GM21786 (cell line): ENCODE results near the gene SEMA4B.

ENCODE experiments used
- ATAC-seq: cut with Tn5 transposase; IDR thresholded peaks from one replicate; pipeline ENCODE4 v1.9.1; 2021; ENCODE audit not compliant: unreplicated experiment

The SEMA4B gene

DNA sequence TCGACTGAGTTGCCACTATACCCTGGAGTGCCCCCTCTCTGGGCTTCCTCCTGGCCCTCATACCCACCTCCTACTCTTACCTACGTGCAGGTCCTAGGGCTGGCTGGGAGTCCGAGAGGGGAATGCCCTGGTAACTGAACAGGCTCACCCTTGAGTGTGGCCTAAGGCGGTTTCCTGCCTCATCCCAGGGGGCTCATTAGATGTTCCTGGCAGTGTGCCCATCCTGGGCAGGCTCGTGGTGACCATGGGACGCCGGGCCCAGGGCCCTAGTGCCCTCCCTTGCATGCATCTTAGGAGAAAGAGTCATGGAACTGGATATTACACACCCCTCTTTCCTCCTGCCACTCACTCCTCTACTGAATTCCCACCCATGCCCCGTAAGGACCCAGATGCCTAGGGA is 2.8 kb downstream of the SEMA4B start:
- ATAC-seq: no peak

GRCh38 chr15:90205050-90205848 is 4.1 kb downstream of the SEMA4B start:
- no peak for ATAC-seq

- ATAC-seq: no peak
Observed at GRCh38 chr15:90205886-90206285, 4.8 kb downstream of the SEMA4B start.

- no peak for ATAC-seq
Observed at GRCh38 chr15:90207252-90207651, 6.1 kb downstream of the SEMA4B start.

DNA sequence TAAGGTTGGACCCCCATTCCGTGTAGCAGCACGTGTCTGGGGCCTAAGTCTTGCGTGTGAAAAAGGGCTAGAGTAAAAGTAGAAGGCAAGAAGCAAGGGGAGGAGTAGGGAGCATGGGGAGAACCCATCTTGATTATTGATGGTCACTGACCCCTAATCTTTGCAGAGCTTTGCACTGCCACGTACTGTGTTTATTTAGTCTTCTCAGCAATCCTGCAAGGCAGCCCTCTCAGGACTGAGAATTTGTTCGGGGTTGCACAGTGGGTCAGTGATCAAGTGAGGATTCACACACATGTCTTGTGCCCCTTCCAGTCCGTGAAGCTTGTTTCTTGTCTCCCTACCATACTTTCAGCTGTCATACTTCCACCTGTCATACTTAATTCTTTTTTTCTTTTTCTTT is 7.2 kb downstream of the SEMA4B start:
- ATAC-seq: no peak

DNA sequence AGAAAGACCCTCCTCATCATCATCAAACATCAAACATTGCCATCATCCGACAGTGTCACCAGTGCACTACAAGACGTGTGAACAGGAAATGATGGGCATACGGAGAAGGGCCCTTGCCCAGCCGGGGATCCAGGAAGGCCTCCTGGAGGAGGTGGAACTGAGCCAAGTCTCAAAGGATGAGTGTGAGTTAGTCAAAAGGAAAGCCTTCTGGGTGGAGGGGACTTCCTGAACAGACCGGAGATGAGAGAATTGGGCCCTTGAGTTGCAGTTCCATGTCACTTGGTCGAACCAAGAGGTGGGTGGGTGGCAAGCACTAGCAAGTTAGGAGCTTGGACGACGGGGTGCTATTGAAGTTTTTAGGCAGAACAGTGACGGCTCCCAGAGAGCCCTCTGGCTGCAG is 8.5 kb downstream of the SEMA4B start:
- no peak for ATAC-seq

- ATAC-seq: no peak
Observed at GRCh38 chr15:90210593-90210992, 9.5 kb downstream of the SEMA4B start.

DNA sequence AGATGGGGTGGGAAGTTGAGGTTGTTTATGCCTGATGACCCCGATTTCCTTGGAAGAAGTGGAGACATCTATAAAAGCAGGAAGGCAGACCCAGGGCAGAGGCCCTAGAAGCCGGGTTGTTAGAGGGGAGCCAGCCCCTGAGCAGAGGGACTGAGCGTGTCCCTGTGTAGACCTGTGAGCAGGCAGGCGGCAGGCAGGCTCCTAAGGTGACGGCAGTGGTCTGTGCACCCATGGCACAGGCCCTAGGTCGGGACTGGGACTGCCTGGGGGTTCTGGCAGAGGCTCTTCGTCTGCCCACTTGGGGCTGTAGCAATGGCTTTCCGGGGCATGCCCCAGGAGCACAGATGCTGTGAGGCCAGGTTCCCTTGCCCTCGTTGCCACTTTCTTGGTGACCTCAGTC is 9.9 kb downstream of the SEMA4B start:
- ATAC-seq: no peak

DNA sequence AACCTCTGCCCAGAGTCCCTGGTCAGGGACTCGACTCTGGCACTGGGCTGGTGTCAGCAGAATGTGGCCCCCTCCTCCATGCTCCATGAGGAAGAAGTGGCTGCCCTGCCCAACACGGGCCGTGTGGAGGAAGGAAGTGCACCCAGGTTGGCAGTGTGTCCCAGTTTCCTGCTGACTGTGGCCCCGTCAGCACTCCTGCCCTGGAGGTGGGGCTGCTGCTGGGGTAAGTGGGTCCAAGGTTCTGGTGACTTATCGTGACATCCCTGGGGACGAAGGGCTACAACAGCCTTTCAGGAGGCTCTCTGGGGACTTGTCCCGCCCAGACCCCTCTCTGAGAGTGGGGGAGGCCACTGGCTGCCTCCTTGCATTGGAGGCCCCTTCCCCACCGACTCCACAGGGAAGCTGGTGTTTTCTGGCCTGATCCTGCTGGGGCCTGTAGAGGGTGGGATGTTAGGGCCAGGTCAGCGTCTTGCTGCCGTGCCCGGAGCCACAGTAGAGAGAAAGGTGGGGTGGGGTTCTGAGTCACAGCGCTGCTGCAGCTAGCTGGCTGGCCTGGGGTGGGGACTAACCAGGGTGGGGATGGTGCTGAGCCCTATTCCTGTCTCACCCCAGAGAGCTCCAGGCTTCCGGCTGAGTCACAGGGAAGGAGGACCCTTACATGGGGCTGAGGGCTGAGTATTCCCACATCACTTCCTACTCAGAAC is 10.5 kb downstream of the SEMA4B start:
- no peak for ATAC-seq

DNA sequence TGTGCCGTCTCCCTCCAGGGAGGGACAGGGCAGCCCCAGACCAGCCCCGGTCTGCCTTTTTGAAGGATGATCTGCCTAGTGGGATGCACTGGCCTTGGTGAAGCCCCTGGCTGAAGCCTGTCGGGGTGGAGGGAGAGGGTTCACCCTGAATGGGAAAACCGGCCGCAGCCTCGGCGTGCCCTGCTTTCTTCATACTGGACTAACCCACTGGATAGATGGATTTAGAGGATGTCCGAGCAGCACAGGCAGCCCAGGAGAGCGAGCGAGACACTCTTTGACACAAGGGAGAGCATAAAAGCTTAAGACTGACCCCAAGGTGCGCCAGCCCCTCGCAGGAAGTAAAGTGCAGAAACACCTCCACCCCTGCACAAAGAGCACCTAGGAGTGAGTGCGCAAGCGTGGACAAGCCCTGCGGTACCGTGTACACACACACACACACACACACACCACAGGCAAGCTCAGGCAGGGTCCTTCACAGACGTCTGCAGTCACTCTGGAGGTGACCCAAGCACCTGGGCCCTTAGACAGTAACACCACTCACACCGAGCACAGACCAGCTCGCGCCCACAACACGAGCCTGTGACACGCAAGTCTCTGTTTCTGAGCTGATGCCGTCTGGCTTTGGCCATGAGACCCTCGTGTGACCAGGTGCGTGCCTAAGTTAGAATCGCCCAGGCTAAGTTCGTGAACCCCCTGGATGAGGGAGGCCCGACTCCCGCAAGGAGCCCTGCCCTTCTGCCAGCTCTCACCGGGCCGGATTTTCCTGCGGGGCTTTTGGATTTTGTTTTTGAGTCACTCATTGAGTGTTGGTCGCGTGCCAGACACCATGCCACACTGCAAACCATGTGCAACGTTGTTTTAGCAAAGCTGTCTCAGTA is 11.3 kb downstream of the SEMA4B start:
- no peak for ATAC-seq

- no peak for ATAC-seq
Observed at GRCh38 chr15:90213122-90213817, 12.1 kb downstream of the SEMA4B start.

GRCh38 chr15:90213818-90214204 is 12.7 kb downstream of the SEMA4B start:
- ATAC-seq: no peak

- ATAC-seq: no peak
Observed at GRCh38 chr15:90214553-90215196, 13.5 kb downstream of the SEMA4B start.

DNA sequence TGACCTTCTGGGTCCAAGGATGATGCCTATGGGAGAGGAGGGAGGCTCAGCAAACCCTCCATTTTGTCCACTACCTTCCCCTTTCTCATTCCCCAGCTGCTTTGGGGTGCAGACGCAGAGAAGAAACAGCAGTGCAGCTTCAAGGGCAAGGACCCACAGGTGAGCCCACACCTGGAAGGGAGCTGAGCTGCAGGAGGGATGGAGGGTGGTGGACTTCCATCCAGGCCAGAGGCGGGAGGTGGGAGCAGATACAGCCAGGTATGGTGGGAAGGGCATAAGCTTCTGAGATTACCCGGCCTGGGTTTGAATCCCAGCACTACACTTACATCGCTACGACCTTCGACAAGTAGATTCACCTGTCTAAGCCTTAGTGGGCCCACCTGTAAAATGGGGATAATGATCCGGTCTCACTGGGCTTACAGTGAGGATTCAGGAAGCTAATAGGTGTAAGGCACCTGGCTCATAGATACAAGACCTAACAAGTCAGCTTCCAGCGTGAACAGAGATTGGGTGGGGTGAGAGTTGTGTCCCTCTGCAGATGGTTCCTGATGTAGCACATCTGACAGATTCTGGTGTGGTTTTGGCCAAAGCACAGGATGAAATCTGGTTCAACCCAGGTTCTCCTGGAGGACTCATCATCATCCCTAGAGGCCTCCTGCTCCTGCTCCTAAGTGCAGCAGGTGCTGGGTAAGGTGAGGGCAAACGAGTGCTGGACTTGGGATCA is 16.7 kb downstream of the SEMA4B start:
- no peak for ATAC-seq

- peak; percentile 55 for ATAC-seq
Observed at GRCh38 chr15:90219421-90220141, 18.5 kb downstream of the SEMA4B start.

DNA sequence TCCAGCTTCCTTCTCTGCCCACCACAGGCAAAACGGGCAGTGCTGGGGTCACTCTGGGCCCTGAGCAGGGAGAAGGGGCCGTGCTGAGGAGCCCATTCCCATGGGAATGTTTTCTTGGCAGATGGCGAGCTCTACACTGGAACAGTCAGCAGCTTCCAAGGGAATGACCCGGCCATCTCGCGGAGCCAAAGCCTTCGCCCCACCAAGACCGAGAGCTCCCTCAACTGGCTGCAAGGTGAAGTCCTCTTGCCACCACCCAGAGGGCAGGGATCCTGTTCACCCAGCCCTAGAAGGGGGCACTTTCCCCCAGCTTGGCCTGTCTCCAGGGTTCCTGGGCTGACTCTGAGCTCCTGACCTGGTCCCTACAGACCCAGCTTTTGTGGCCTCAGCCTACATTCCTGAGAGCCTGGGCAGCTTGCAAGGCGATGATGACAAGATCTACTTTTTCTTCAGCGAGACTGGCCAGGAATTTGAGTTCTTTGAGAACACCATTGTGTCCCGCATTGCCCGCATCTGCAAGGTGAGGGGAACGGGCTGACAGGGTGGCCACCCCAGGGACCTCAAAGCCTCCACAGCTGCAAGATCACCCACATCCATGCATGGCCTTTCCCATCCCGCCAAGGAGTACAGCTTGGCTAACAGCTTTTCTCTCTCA is 20.2 kb downstream of the SEMA4B start:
- no peak for ATAC-seq

DNA sequence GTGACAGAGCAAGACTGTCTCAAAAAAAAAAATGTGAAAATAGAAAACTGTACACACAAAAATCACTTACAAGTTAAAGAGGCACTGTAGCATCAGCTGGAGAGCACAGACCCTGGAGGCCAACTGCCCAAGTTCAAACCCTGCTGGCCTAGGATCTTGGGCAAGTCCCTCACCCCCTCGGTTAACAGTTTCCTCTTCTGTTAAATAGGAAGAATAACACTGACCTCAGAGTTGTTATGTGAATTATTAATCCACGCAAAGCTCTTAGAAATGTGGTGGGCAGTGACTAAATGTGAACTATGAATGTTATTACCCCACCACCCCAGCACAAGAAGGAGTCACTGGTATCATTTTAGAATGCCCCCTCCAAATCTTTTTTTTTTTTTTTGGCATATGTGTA is 21.4 kb downstream of the SEMA4B start:
- ATAC-seq: no peak

DNA sequence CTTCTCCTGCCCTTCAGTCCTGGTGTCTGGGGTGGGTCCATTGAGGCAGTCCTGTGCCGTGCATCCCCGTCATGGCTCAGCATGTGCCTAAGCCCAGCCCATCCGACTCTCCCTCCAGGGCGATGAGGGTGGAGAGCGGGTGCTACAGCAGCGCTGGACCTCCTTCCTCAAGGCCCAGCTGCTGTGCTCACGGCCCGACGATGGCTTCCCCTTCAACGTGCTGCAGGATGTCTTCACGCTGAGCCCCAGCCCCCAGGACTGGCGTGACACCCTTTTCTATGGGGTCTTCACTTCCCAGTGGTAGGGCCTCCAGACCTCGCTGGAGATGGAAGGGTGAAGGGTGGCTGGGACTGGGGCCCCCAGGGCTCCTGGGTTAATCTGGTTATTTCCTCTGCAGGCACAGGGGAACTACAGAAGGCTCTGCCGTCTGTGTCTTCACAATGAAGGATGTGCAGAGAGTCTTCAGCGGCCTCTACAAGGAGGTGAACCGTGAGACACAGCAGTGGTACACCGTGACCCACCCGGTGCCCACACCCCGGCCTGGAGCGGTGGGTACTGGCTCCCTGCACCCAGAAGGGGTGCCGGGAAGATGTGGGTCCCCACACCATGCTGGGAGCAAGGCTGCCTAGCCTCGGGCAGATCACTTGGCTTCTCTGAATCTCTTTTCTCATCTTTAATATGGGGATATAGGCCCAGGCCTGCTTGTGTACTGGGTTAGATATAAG is 22.5 kb downstream of the SEMA4B start:
- ATAC-seq: no peak
